Stimulated activated CD4-positive, alpha-beta T cell treated with anti-CD3 and anti-CD28 coated beads, Interleukin-1b, Interleukin-23, amount 100 ng/mL, for 24 hours (primary cell): ENCODE data around the gene CCDC30.
"Not testable (repeated sequence)": the region's sequence is repeated elsewhere in the genome, so short reads cannot be mapped to it uniquely, and the experiment has no call there.

ENCODE experiments used
- DNase-seq, 4 experiments: peaks; one replicate each; pipeline ENCODE4 v3.0.0-alpha.2; 2020; ENCODE audit warnings: low read depth in 4 of 4, low spot score in 1 of 4

CCDC30 gene

DNA sequence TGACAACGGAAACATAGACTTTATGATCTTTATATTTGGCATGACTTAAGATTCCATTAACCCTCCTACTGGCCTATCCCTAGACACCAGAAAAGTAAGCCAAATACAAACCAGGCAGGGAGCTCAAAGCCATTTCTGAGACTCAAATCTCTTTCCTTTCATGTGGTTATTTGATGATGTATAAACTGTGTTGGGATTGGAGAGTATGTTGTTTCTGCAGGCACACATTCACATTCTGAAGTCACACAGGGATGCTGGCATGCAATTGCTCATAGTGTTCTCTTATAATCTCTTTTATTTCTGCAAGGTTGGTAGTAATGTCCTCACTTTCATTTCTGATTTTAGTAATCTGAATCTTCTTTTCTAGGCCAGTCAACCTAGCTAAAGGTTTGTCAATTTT is 13.0 kb upstream of the CCDC30 start:
- no peak for DNase-seq

DNA sequence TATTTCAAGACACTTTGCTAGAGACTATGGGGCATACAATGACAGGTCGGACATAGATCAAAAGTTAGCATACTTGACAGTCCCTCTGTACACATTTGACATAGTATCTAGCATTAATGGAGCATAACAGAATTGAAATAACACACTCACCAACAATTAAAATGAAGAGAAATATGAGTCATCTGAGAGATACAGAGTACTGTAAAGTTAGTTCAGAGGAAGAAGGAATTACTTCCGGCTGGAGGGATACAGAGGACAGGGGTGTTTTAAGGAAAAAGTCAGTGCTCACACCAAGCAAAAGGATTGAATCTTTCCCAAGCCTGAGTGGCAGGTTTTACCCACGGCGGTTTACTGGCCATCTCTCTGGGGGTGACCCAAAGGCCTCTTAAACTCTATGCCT is 9.7 kb upstream of the CCDC30 start:
- DNase-seq, result no peak

DNA sequence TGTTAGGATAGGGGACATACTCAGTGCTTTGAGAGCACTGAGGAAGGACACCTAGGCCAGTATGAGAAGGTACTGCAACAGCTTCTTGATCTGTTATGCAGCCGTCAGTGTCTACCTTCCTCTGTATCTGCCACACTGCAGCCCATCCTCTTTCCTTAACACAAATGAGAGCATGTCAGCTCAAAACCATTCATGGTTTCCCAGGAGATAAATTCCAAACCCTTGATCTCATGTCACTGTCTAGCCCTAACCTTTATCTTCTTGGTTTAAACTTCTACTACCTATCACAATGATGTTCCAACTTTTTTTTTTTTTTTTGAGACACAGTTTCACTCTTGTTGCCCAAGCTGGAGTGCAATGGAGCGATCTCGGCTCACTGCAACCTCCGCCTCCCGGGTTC is 8.7 kb upstream of the CCDC30 start:
- no peak for DNase-seq

DNA sequence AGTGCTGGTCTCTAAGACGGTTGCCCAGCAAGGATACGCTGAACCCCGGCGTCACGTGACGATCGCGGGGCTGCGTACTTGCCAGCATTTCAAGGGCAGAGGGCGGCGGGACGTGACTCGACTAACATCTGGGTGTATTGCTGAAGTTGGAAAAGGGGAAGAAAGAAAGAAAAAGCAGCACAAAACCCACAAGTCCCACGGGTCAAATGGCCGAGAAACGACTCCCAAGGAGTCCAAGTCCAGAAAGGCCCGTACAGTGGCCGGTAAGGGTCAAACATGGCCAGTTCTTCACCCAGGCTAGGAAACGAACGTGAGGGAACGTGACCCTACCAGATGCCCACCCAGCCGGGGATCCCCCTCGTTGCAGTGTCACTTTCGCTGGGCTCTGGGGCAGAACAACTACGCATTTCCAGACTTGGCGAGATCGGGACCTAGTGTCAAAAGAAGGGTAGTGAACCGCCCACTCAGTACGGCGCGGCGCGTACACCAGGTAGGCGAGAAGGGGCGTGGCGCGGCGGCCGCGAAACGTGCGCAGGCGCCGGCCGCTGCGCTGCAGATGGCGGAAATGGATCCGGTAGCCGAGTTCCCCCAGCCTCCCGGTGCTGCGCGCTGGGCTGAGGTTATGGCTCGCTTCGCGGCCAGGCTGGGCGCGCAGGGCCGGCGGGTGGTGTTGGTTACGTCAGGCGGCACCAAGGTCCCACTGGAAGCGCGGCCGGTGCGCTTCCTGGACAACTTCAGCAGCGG is 6.9 kb upstream of the CCDC30 start, which contains the start of the genes PPCS and ZMYND12:
Gene PPCS (plus strand): TSS at position 534 of the 744 bp plus-strand sequence. CDS start 23 bp downstream, at position 557.
Gene ZMYND12 (minus strand): TSS at position 13 of the 744 bp plus-strand sequence. CDS start 25 bp downstream, outside the sequence.
- DNase-seq, result peak; percentile 88 to 93 (median 90)

DNA sequence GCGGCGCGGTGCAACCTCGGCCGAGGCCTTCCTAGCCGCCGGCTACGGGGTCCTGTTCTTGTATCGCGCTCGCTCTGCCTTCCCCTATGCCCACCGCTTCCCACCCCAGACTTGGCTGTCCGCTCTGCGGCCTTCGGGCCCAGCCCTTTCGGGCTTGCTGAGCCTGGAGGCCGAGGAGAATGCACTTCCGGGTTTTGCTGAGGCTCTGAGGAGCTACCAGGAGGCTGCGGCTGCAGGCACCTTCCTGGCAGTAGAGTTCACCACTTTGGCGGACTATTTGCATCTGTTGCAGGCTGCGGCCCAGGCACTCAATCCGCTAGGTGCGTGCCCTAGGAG is 6.4 kb upstream of the CCDC30 start:
- peak; percentile 16 to 37 (median 34) for DNase-seq

DNA sequence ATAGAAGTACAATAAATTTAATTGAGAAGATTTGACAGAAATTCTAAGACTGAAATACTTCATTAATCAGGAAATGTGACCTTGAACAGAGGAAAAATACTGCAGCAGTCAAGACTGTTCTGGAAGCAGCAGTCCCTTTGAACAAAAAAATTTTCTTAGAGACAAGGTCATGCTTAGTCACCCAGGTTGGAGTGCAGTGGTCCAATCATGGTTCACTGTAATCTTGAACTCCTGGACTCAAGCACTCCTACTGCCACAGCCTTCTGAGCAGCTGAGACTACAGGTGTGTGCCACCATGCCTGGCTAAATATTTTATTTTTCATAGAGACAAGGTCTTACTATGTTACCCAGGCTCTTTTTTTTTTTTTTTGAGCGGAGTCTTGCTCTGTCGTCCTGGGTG is 1.9 kb upstream of the CCDC30 start:
- no peak for DNase-seq

DNA sequence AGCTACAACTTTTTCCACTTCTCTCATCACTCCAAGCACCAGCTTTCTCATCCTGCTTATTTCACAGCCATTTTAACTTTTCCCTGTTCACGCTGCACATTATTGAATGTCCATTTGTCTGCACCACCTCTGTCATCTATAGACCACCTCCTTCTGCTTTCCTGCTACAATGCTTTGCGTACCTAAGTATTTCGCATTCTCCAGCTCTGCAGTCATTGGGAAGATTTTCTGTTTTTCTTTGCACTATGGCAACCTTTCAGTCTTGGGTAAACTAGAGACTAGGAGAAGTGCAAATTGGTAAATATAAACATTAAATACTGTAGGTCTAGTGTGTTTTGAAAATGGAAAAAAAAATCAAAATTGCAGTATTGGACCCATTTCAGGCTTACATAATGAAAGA is 835 bp downstream of the CCDC30 start:
- DNase-seq, result no peak

DNA sequence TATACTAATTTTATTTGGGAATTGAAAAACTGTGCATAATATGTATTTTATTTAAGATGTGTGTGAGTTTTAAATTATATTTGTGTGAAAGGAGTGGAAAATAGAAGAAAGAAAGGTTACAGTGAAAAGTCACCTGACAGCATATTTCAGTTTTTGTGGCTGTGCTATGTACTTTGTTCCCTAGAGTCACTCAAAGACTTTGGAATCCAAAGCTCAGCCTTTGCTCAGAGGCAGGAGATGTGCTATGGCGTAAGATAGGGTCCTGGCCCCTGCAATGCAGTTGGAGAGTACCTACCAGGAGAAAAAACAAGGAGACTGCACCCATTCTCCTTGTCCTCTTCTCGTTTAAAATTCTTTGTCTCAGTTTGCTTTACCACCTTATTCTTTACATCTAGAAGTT is 2.9 kb downstream of the CCDC30 start:
- DNase-seq, result no peak

DNA sequence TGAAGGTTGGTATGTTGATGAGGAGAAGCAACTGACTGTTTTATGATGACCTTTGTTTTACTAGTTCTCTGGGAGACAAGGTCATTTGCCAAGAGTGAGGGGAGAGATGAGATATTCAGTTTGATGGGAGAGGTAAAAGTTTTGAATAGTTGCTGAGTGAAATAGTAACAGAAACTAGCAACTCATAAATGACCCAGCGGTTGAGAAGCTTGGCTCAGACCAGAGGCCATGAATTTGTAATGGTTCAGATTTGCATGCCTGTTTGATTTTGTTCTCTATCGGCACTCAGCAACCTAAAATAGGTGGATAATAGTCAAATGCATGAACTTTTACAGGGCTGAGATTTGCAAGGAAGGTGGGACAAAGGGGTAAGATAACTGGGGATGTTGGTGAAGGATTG is 6.6 kb downstream of the CCDC30 start:
- no peak for DNase-seq

DNA sequence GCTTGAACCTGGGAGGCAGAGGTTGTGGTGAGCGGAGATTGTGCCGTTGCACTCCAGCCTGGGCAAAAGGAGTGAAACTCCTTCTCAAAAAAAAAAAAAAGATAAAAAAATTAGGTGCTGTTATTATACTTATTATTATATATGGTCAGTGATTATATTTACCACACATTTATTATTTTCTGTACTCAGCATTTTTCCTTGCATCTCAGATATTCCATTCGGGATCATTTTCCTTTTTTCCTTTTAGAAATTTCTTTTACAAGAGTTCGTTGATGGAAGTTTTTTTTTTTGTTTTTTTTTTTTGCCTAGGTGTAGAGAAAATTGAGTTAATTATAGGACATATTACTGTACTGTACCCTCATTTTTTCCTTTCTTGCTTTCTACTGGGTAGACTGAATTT is 13.5 kb downstream of the CCDC30 start:
- no peak for DNase-seq

DNA sequence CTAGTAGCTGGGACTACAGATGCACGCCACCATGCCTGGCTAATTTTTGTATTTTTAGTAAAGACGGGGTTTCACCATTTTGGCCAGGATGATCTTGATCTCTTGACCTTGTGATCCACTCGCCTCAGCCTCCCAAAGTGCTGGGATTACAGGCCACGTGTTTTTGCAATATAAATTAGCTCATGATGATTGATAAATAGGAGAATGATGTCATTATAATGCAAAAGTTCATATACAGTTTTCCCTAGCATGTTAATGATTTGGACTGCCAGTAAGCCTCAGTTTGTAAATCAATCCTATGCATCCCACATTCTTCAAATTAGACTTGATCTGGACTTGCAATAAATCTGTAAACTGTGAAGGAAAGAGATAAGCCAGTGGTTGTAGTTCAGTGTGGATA is 14.3 kb downstream of the CCDC30 start:
- not testable (repeated sequence) for DNase-seq

DNA sequence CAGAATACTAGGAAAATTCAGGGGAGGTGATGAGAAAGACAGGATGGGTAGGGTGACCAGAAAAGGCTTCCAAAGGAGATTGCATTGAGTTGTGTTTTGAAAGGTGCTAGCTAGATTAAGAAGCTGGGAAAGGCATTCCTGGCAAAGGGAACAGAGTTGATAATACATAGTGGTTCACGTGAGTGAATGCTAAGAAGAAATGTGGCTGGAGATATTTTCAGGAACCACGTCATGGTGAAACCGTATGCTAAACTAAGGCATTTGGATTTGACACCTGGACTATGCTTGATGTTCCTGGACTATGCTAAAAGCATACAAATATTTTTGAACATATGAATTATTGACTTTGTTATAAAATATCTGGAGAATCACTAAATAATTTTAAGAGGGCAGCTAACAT is 14.7 kb downstream of the CCDC30 start:
- DNase-seq, result no peak

DNA sequence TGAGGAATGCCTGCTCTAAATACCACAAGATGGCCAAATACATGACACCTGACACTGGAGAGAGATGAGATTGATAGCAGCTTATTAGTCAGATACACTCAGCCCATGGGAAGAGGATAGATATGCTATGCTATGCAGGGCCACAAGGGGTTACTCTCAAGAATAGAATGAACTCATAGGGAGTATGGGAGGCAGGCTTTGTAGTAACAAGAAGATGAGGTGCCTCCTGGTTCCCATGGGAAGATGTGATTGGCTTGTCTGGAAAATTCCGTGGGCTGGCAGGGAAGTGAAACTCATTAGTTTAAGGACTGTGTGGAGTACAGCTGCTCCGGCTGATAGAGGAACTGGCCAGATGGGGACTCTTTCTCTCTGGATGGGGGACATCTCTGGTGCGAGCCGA is 16.5 kb downstream of the CCDC30 start:
- DNase-seq, result no peak

DNA sequence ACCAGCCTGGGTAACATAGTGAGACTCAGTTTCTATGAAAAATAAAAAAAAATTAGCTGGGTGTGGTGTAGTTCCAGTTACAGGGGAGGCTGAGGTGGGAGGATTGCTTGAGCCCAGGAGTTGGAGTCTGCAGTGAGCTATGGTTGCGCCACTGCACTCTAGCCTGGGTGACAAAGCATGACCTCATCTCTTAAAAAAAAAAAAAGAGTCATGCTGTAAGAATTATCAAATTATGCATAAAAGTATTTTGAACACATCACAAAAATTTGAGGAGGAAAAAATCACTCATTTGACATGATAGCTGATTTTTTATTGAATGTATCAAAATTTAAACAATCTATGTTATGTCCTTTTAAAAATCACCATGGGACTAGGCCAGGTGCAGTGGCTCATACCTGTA is 17.8 kb downstream of the CCDC30 start:
- DNase-seq, result no peak

DNA sequence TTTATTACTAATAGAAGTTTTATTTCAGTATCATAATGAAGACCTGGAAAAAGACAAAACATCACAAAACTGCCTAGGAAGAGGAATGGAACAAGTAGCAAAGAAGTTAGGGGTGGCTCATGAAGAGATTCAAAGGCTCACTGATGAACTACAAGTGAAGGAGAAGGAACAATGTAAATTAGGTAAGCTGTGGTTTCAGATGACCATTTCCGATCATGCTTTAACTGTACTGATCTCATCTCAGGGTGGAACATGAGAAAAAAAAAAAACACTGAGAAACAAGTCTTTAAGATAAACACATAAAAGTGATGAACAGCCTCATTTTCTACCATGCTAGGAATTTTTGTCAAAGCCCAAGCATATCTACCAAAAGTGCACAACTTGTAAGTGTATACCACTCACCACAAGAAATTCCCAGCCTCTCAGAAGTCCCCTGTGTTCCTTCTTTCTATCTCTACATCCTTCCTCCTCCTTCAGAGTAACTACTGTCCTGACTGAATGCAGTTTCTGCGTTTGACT is 19.6 kb downstream of the CCDC30 start:
- DNase-seq, result no peak

DNA sequence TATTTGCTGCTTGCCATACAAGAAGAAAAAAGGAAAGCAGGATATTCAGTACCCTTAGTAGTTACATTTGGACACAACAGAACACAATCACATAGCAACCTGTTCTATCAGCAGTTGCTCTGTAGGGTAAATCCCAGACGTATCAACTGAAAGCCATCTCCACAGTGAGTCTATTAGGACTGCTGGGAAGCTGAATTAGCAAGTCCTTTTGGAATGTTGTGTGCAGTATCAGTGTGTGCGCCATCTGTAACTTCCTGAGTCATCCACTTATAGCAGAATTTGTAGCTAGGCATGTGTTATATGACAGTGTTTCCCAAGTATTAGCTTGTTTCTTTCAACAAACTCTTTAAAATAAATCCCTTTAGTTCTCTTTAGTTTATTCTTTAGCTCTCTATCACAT is 21.3 kb downstream of the CCDC30 start:
- no peak for DNase-seq

DNA sequence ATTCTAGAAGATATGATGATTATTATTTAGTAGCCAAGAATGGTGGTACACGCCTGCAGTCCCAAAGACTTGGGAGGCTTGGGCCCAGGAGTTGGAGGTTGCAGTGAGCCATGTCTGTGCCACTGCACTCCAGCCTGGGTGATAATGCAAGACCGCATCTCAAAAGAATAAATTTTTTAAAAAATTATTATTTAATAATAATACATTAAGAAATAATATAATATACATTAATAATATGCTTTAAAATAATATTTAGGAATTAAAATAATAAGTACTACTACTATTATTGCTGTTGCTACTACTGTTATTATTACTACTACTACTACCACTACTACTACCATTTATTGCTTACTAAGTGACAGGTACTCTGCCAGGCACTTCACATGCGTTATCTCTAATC is 27.2 kb downstream of the CCDC30 start:
- no peak for DNase-seq

DNA sequence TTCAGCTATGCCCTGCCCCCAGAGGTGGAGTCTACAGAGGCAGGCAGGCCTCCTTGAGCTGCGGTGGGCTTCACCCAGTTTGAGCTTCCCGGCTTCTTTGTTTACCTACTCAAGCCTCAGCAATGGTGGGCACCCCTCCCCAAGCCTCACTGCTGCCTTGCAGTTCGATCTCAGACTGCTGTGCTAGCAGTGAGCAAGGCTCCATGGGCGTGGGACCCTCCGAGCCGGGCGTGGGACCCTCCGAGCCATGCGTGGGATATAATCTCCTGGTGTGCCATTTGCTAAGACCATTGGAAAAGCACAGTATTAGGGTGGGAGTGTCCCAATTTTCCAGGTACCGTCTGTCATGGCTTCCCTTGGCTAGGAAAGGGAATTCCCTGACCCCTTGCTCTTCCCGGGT is 38.9 kb downstream of the CCDC30 start:
- DNase-seq, result not testable (repeated sequence)

DNA sequence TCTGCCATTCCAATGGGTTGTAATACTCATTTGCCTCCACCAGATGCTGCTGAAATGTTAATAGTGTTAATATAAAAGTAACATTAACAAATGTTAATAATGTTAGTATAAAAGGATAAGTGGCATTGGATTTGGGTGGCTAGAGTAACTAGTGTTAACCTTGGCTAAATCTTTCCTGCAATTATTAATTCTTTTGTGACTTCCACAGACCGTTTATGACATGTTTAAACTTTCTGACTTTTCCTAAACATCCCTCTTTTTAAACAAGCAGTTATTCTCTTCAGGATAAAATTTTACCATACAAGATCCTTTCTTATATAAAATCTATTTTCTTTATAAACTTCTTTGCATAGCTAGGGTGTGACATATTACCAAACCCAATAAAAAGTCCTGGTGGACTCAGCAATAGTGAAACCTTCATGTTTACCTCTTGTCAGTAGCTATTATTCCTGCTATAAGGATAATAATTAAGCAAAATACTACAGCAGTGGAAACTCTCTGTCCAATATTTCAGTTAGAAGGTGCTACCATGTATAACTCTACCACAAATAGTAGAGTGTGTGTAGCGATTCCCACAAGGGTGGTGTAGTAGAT is 41.5 kb downstream of the CCDC30 start:
- no peak for DNase-seq

DNA sequence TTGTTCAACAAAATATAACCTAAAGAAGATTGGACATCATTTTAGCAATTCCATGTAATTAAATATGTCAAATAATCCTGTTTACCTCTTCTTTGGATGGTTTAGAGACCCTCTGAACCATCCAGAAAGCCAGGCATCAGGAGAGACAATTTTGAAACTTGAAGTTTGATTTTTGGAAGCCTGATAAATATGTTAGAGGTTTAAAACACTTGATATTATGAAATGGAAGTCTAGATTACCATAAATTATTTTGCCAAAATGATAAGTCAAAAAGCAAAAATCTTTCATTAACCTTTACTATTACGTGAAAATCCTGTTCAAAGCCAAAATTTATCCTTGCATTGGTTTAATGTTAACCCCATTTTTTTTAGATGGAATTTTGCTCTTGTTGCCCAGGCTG is 43.5 kb downstream of the CCDC30 start:
- DNase-seq, result no peak

DNA sequence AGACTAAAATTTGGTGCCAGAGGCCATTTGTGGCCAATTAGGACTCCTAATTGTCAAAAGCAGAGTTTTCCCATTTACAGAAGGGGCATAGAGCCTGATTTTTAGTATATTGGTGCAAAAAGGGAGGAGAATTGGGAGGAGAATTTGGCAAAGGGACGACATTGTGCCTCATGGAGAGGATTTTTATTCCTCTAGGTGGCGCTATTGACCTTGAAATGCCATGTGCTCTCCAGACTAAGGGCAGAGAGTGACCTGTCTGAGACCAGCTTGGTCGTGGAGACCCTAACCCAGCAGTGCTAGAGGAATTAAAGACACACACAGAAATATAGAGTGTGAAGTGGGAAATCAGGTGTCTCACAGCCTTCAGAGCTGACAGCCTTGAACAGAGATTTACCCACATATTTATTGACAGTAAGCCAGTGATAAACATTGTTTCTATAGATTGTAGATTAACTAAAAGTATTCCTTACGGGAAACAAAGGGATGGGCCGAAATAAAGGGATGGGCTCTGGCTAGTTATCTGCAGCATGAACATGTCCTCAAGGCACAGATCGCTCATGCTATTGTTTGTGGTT is 48.6 kb downstream of the CCDC30 start:
- DNase-seq, result not testable (repeated sequence)

DNA sequence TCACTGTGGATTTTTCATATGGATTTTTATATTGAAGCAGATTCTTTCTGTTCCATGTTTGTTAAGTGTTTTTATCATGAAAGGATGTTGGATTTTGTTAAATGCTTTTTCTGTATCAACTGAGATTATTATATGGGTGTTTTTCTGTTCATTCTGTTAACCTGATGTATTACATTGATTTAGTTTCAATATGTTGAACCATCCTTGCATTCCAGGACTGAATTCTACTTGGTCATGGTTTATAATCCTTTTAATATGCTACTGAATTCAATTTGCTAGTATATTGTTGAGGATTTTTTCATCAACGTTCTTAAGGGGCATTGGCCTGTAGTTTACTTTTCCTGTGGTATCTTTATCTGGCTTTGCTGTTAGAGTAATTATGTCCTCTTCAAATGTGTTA is 55.8 kb downstream of the CCDC30 start:
- DNase-seq, result no peak
